Activated naive CD8-positive, alpha-beta T cell treated with anti-CD3 and anti-CD28 coated beads, Interleukin-2, amount 10 ng/mL, durations not matched to agents 7 days and 5 days (primary cell): ENCODE results near the gene IRS1. TPM values are rescaled to one million over a fixed set of nuclear protein-coding genes. Genes with fewer than 3 reads are reported as not detected.

ENCODE experiments used
- ATAC-seq: fragments of 150-1000 bp; cut with Tn5 transposase; one replicate; pipeline ENCODE4 v1.10.0; 2021; ENCODE audit warnings: low read depth, moderate library complexity
- POLR2A ChIA-PET: fragments of 350-600 bp; sonication (Branson Sonifier 250); formaldehyde crosslinking; loops from one replicate; lab custom pipeline; 2021; ENCODE audit warnings: antibody characterized with exemption; lab: Charles Lee
- DNase-seq: peaks from one replicate; pipeline ENCODE4 v3.0.0; 2021
- H3K27ac Mint-ChIP-seq: one replicate; pipeline ENCODE4 v1.8.0; 2022; ENCODE audit warnings: mild to moderate bottlenecking, mixed read lengths
- H3K27me3 Mint-ChIP-seq: one replicate; pipeline ENCODE4 v1.8.0; 2022; ENCODE audit warnings: mild to moderate bottlenecking, moderate library complexity, mixed read lengths
- H3K36me3 Mint-ChIP-seq: one replicate; pipeline ENCODE4 v1.8.0; 2021; ENCODE audit warnings: mild to moderate bottlenecking, mixed read lengths
- H3K4me1 Mint-ChIP-seq: one replicate; pipeline ENCODE4 v1.8.0; 2021; ENCODE audit warnings: mixed read lengths
- H3K4me3 Mint-ChIP-seq: one replicate; pipeline ENCODE4 v1.8.0; 2022; ENCODE audit warnings: mild to moderate bottlenecking, moderate library complexity, mixed read lengths
- H3K9me3 Mint-ChIP-seq: one replicate; pipeline ENCODE4 v1.8.0; 2021; ENCODE audit warnings: mixed read lengths
- total RNA-seq, 2 experiments: library from RNA; stranded (reverse); gene quantifications; one replicate each; pipeline ENCODE4 v1.2.3, GENCODE V29; 2021

IRS1 gene
- total RNA-seq, 2 experiments from 2014 or later, result 6.5 to 8.0 TPM

DNA sequence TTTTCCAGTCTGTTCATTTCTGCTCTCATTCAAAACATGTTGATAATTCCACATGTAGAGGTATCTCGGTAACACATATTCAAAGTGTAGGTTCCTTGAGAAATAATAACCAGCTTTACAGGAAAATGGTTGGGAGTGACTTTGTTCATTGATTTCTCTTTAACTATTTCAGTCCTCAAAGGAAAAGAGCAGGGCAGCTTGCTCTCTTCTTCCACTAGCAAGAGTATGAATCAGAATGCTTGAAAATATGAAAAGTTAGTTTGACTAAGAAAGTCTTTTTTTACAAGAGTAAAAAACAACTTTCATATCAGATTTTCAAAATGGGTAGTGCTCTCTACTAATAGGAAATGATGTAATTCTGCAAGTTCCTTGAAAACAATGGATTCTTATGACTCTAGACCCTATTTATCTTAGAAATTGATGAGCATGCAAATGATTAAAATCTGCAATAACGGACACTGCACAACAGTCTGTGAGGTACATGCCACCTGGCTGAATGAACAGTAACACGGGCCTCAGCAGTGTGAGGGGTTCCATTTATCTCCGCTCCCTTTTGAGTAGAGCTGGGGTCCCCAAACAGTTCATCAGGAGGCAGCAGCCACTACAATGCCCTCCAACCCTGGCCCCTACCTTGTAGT, 65.6 kb downstream of the IRS1 start:
- no peak for ATAC-seq
- H3K4me3 Mint-ChIP-seq, result no peak overlapping the region
- H3K9me3 Mint-ChIP-seq, result no peaks in the 10 kb centered on the region
- H3K27ac Mint-ChIP-seq, result no peak overlapping the region
- H3K36me3 Mint-ChIP-seq, result peaks cover 2% of the 10 kb centered on the region
- H3K27me3 Mint-ChIP-seq, result no peaks in the 10 kb centered on the region
- H3K4me1 Mint-ChIP-seq, result no peaks in the 10 kb centered on the region
- POLR2A ChIA-PET, result no interaction called here
- no peak for DNase-seq

DNA sequence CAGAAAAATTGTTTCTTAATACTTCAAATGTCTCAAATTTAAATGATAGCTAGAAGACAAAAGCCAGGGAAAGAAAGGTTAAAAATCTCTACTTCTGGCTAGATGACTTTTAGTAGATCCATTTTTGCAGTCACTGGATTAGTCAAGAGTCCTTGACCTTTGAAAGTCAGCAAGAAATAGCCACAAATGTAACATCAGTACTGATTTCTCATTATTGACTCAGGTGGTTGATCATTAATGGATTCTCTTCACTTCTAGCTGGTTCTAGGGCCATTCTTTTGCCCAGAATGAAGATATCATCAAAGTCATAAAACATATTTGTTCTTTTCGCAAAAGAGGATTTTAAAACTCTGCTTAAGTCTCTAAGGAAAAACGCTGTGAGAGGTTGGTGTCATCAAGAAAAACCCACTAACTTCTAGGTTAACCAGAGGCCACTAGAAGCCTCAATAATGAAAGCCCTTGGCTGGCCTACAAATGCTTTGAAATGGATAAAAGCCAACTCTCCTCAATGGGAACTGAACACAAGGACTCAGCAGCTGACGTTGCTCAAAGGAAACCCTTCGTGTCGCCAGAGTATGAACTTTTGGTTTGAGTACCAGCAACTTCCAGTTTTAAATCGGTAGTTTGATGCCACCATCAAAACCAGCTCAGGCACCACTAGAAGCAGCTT, 66.3 kb downstream of the IRS1 start:
- Mint-ChIP-seq H3K36me3 (peaks cover 2% of the 10 kb centered on the region), H3K27me3 (peaks cover under 1% of the 10 kb centered on the region), H3K27ac (no peak overlapping the region), H3K4me1 (no peaks in the 10 kb centered on the region), H3K9me3 (no peaks in the 10 kb centered on the region), H3K4me3 (no peak overlapping the region)
- POLR2A ChIA-PET, result no interaction called here
- DNase-seq (no peak), ATAC-seq (no peak)

DNA sequence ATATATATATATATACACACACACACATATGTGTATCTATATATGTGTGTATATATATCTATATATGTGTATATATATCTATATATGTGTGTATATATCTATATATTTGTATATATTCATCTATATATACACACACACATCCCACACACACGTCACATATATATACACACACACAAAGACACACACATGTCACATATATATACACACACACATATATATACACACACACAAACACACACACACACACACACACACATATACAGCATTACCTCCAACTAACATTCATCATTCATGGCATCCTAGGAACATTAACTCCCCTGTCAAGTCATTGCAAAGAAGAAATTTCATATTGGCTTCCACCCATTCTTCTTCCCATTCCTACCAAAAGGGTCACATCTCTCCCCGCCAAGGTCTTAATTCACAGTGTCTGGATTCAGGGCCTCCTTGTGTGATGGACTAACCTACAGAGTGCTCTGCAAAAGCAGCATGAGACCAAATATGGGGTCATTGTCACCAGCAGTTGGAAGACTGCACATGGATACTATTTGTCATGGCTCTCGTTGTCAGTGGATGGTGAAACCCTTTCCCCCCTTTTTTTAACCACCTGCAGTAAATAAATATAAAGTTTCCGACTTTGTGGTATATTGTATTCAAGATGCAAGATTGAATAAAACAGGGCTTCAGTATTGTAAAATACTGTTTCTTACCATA, 67.0 kb downstream of the IRS1 start:
- H3K36me3 Mint-ChIP-seq, result peaks cover 2% of the 10 kb centered on the region
- POLR2A ChIA-PET, result no interaction called here
- H3K4me1 Mint-ChIP-seq, result no peaks in the 10 kb centered on the region
- DNase-seq (no peak), ATAC-seq (no peak)
- H3K4me3 Mint-ChIP-seq, result no peak overlapping the region
- no peak overlapping the region for H3K27ac Mint-ChIP-seq
- H3K27me3 Mint-ChIP-seq, result peaks cover 3% of the 10 kb centered on the region
- no peaks in the 10 kb centered on the region for H3K9me3 Mint-ChIP-seq

DNA sequence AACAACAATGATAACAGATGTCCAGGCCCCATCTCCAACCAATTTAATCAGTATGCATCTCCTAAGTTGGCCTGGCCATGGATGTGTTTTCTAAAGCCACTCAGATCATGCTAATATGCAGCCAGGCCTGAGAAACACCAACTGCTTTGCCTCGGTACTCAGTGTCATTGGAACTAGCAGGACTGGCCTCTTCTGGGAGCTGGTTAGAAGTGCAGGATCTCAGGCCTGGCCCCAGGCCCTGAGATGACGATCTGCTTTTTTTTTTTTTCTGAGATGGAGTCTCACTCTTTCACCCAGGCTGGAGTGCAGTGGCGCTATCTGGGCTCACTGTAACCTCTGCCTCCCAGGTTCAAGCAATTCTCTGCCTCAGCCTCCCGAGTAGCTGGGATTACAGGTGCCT, 69.1 kb downstream of the IRS1 start:
- Mint-ChIP-seq H3K4me3 (no peak overlapping the region), H3K27me3 (peaks cover 7% of the 10 kb centered on the region), H3K9me3 (no peaks in the 10 kb centered on the region), H3K36me3 (no peaks in the 10 kb centered on the region), H3K4me1 (peaks cover 1% of the 10 kb centered on the region), H3K27ac (no peak overlapping the region)
- DNase-seq (no peak), ATAC-seq (no peak)
- POLR2A ChIA-PET, result no interaction called here

DNA sequence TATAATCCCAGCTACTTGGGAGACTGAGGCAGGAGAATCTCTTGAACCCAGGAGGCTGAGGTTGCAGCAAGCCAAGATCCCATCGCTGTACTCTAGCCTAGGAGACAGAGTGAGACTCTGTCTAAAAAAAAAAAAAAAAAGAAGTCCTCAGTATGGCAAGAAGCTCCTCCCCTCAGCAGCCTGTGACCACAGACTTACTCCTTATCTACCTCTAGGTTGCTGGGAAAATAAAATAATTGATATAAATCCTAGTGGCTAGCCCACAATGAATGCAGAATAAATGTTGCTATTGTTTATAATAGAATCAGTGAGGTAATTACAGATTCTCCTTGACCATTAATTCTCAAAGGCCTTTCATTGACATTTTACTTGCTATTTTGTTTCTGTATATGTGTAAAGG, 70.6 kb downstream of the IRS1 start:
- no peak overlapping the region for H3K4me3 Mint-ChIP-seq
- no peaks in the 10 kb centered on the region for H3K9me3 Mint-ChIP-seq
- ATAC-seq, result no peak
- no peaks in the 10 kb centered on the region for H3K36me3 Mint-ChIP-seq
- peaks cover 1% of the 10 kb centered on the region for H3K4me1 Mint-ChIP-seq
- POLR2A ChIA-PET, result no interaction called here
- H3K27me3 Mint-ChIP-seq, result peaks cover 18% of the 10 kb centered on the region
- no peak for DNase-seq
- no peak overlapping the region for H3K27ac Mint-ChIP-seq

DNA sequence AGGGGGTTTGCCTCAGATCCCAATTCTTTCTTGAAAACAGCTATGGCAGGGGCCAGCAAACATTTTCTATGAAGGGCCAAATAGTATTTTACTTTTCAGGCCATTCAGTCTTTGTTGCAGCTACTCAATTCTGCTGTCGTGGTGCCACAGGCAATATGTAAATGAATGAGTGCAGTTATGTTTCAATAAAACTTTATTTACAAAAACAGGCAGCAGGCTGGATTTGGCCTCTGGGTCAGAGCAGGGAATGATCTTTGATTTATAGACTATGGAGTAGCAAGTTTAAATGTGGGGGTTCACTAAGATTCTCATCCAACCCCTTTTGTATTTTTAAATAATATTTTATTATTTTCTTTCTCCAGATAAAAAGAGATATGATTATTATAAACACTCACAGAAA, 72.4 kb downstream of the IRS1 start:
- POLR2A ChIA-PET, result no interaction called here
- no peaks in the 10 kb centered on the region for H3K9me3 Mint-ChIP-seq
- ATAC-seq (no peak), DNase-seq (no peak)
- no peak overlapping the region for H3K4me3 Mint-ChIP-seq
- H3K27ac Mint-ChIP-seq, result no peak overlapping the region
- peaks cover 18% of the 10 kb centered on the region for H3K27me3 Mint-ChIP-seq
- no peaks in the 10 kb centered on the region for H3K36me3 Mint-ChIP-seq
- H3K4me1 Mint-ChIP-seq, result peaks cover 1% of the 10 kb centered on the region

DNA sequence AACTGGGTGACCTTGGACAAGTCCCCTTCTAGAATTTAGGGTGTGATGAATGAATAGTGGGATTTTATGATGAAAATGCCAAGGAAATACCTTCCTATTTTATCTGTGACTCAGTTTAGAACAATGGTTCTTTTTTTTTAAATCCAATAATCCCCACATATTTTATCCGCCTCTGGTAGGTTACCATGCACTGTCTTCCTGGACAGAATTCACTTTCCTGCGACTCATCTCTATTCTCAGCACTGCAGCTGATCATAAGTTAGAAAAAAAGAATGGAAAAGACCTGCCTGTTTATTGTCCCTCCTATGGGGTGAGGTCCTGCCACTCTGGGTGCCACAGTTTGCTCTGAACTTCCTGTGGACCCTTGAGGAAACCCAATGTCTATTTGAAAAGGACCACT, 73.1 kb downstream of the IRS1 start:
- POLR2A ChIA-PET, result no interaction called here
- Mint-ChIP-seq H3K27me3 (peaks cover 18% of the 10 kb centered on the region), H3K4me3 (no peak overlapping the region), H3K9me3 (no peaks in the 10 kb centered on the region), H3K4me1 (peaks cover 1% of the 10 kb centered on the region), H3K27ac (no peak overlapping the region), H3K36me3 (no peaks in the 10 kb centered on the region)
- no peak for ATAC-seq
- no peak for DNase-seq

DNA sequence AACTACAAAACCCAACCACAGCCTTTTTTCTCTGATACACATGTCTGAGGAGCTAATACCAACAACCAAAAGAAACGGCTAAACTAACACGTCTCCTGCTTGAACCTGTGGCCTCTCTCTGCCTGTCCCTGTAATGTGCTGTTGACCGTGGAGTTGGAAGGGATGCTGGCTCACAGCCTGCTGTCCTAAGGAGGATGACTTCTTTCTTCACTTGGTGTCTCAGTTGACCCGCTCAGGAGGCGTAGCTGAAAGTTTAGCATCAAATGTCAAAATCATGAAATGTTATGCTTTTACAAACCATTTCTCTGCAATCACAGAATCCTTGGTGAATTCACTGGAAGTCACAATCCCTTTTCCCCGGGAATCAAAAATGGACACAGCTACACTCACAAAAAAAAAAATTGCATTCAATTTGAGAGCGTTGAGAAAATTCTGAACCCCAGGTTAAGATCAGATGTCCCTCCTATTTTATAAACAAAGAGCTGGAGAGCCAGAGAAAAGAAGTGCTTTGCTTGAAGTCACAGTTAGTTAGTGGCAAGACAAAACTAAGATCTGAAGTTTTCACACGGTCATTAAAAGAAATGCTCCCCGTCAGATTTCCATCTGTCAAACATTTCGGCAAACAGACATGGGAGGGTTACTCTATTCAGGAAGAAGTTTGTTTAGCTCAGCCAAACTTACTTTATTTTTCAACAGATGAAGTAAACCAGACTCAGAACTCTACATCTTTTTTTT, 74.3 kb downstream of the IRS1 start:
- Mint-ChIP-seq H3K36me3 (no peaks in the 10 kb centered on the region), H3K4me1 (peaks cover 5% of the 10 kb centered on the region), H3K27ac (no peak overlapping the region), H3K4me3 (no peak overlapping the region), H3K9me3 (no peaks in the 10 kb centered on the region), H3K27me3 (peaks cover 26% of the 10 kb centered on the region)
- POLR2A ChIA-PET, result no interaction called here
- no peak for DNase-seq
- ATAC-seq, result no peak

DNA sequence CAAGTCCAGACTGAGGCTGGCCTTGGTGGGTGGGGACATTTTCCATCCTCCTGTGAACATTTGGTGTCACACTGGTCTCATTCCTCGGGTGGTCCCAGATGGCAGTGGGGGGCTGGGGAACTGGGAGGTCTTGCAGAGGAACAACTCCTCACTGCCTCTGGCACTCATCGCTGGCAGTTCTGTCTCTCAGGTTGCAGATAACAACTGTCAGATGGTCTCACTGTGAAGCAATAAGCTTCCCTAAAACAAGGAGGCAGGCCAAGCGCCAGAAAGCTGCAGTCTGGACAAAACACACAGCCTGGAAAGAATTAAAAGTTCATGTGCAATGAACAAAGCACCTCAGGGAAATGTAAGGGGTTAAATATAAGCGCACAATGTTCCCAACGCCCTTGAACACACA, 78.1 kb downstream of the IRS1 start:
- Mint-ChIP-seq H3K4me3 (no peak overlapping the region), H3K27me3 (peaks cover 27% of the 10 kb centered on the region), H3K36me3 (no peaks in the 10 kb centered on the region), H3K9me3 (no peaks in the 10 kb centered on the region), H3K27ac (no peak overlapping the region), H3K4me1 (peaks cover 5% of the 10 kb centered on the region)
- DNase-seq (no peak), ATAC-seq (no peak)
- POLR2A ChIA-PET, result no interaction called here

DNA sequence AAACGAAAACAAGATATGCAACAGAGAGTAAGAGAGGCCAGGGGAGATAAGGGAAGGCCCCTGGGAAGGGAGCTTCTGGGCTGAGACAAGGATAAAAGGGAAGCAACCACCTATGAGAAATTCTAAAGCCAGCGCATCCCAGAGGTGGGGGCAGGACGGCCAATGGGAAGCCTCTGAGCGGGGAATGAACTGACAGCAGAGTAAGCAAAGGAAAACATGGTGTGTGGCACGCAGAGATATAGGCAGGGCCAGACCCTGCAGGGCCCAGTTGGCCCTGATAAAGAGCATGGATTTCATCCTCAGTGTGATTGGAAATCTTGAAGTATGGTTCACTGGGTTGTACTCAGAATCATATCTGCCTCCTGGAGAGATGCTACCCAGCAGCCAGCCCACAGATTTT, 78.7 kb downstream of the IRS1 start:
- no peak overlapping the region for H3K27ac Mint-ChIP-seq
- H3K9me3 Mint-ChIP-seq, result no peaks in the 10 kb centered on the region
- DNase-seq (no peak), ATAC-seq (no peak)
- H3K4me3 Mint-ChIP-seq, result no peak overlapping the region
- H3K36me3 Mint-ChIP-seq, result no peaks in the 10 kb centered on the region
- peaks cover 5% of the 10 kb centered on the region for H3K4me1 Mint-ChIP-seq
- H3K27me3 Mint-ChIP-seq, result peaks cover 25% of the 10 kb centered on the region
- POLR2A ChIA-PET, result no interaction called here

DNA sequence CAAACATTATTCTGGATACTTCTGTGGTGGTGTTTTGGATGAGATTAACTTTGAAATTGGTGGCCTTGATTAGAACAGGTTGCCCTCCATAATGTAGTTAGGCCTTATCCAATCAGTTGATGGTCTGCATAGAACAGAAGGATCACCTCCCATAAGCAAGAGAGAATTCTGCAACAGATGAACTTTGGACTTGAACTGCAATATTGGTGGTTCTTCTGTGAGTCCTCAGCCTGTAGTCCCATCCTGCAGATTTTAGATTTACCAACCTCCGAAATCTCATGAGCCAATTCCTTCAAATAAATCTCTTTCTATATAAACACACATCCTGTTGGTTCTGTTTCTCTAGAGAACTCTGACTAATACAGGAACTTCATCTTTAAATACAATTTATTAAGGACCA, 81.9 kb downstream of the IRS1 start:
- ATAC-seq (no peak), DNase-seq (no peak)
- POLR2A ChIA-PET, result no interaction called here
- peaks cover 12% of the 10 kb centered on the region for H3K27me3 Mint-ChIP-seq
- no peak overlapping the region for H3K4me3 Mint-ChIP-seq
- H3K36me3 Mint-ChIP-seq, result no peaks in the 10 kb centered on the region
- no peaks in the 10 kb centered on the region for H3K9me3 Mint-ChIP-seq
- H3K4me1 Mint-ChIP-seq, result peaks cover 5% of the 10 kb centered on the region
- no peak overlapping the region for H3K27ac Mint-ChIP-seq

DNA sequence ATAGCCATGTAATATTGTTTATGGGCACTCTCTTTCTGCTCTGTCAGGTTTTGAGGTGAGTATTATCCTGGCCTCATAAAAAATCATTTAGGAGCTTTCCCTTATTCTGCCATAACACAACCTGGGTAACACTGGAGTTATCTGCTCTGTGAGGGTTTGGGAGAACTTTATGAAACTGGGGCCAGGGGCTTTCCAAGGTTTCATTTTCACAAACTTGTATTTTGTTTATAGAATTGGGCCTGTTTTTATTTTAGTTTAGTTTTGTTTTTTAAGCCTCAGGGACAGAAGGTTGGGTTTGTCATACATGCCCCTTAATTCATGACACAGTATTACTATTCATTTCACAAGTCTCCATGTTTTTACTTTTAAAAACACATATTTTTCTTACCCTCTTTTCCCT, 83.5 kb downstream of the IRS1 start:
- DNase-seq (no peak), ATAC-seq (no peak)
- Mint-ChIP-seq H3K27ac (no peak overlapping the region), H3K9me3 (no peaks in the 10 kb centered on the region), H3K27me3 (peaks cover 11% of the 10 kb centered on the region), H3K4me3 (no peak overlapping the region), H3K4me1 (peaks cover 4% of the 10 kb centered on the region), H3K36me3 (no peaks in the 10 kb centered on the region)
- POLR2A ChIA-PET, result no interaction called here

DNA sequence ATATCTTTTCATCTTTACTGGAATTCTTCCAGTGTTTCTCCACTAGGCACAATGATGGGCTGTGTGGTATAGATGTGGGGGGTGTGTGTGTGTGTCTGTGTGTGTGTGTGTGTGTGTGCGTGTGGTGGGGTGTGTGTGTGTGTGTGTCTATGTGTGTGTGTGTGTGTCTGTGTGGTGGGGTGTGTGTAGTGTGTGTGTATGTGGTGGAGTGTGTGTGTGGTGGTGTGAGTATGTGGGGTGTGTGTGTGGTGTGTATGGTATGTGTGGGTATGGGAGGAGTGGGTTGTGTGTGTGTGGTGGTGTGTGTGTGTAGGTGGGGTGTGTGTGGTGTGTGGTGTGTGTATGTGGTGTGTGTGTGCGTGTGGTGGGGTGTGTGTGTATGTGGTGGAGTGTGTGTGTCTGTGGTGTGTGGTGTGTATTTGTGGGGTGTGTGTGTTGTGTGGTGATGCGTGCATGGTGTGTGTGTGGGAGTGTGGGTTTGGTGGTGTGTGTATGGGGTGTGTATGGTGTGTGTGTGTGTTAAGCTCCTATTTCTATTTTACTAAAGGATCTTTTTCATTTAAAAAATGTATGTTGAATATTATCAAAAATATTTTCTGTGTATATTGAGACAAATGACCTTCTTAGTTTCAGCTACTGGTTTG, 84.2 kb downstream of the IRS1 start:
- H3K36me3 Mint-ChIP-seq, result no peaks in the 10 kb centered on the region
- ATAC-seq, result no peak
- H3K4me3 Mint-ChIP-seq, result no peak overlapping the region
- DNase-seq, result no peak
- peaks cover 1% of the 10 kb centered on the region for H3K4me1 Mint-ChIP-seq
- POLR2A ChIA-PET, result no interaction called here
- no peak overlapping the region for H3K27ac Mint-ChIP-seq
- H3K27me3 Mint-ChIP-seq, result peaks cover 5% of the 10 kb centered on the region
- H3K9me3 Mint-ChIP-seq, result no peaks in the 10 kb centered on the region
